ENCODE results near the gene VPS8. TPM values are rescaled to one million over a fixed set of nuclear protein-coding genes. Genes with fewer than 3 reads are reported as not detected.

The VPS8 gene
- total RNA-seq, 1 experiment from 2014 or later = 72.3 TPM

DNA sequence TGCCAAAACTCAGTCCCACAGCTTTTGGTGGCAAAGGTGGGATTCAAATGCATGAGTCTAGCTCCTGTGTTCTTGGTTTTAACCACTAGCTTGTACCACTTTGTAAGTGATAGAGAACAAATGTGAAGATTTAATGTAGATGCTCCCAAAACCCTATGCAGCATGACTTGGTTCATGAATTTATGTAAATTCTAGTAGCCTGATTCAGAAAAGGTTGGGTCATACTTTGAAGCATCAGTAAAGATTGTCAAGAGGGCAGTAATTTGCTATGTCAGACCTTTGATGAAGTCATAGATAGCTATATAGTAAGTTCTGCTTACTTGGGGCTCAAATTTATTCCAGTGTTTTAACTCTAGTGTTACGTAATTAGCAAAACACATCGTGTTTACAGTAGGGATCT is 75.6 kb downstream of the VPS8 start:
- BruUV-seq (replicated peaks) = no TSS peak
- Histone ChIP-seq H3K4me3 (ENCODE audit: low read depth in 2 of 2, low read length in 2 of 2) (no peak overlapping the region), H3K27ac (ENCODE audit: low read length) (no peak overlapping the region), H3K9me3 (ENCODE audit: control insufficient read depth, insufficient read depth, low read depth, low read length) (no peaks in the 10 kb centered on the region), H3K36me3 (ENCODE audit: control insufficient read depth, insufficient read depth, low read length) (peaks cover 11% of the 10 kb centered on the region), H3K27me3 (ENCODE audit: control insufficient read depth, insufficient read depth, low read length) (no peaks in the 10 kb centered on the region), H3K4me1 (ENCODE audit: control insufficient read depth, insufficient read depth, low read length) (no peaks in the 10 kb centered on the region)
- intact Hi-C loops (cut with micrococcal nuclease; ENCODE audit: unreplicated experiment) = no loop called here
- TF ChIP-seq, protein P1, sequence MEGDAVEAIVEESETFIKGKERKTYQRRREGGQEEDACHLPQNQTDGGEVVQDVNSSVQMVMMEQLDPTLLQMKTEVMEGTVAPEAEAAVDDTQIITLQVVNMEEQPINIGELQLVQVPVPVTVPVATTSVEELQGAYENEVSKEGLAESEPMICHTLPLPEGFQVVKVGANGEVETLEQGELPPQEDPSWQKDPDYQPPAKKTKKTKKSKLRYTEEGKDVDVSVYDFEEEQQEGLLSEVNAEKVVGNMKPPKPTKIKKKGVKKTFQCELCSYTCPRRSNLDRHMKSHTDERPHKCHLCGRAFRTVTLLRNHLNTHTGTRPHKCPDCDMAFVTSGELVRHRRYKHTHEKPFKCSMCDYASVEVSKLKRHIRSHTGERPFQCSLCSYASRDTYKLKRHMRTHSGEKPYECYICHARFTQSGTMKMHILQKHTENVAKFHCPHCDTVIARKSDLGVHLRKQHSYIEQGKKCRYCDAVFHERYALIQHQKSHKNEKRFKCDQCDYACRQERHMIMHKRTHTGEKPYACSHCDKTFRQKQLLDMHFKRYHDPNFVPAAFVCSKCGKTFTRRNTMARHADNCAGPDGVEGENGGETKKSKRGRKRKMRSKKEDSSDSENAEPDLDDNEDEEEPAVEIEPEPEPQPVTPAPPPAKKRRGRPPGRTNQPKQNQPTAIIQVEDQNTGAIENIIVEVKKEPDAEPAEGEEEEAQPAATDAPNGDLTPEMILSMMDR (IDR thresholded peaks at IDR 0.05) = no peak
- no peak for TF ChIP-seq SIN3A (IDR thresholded peaks at IDR 0.05; ENCODE audit: borderline replicate concordance, insufficient read depth, low read depth, low read length)
- TF ChIP-seq TCF7L2 (IDR thresholded peaks at IDR 0.05; ENCODE audit: low read depth, low read length) = no peak
- no peak for TF ChIP-seq POLR2AphosphoS5 (IDR thresholded peaks at IDR 0.05; ENCODE audit: low read depth, low read length)
- TF ChIP-seq, protein P2, sequence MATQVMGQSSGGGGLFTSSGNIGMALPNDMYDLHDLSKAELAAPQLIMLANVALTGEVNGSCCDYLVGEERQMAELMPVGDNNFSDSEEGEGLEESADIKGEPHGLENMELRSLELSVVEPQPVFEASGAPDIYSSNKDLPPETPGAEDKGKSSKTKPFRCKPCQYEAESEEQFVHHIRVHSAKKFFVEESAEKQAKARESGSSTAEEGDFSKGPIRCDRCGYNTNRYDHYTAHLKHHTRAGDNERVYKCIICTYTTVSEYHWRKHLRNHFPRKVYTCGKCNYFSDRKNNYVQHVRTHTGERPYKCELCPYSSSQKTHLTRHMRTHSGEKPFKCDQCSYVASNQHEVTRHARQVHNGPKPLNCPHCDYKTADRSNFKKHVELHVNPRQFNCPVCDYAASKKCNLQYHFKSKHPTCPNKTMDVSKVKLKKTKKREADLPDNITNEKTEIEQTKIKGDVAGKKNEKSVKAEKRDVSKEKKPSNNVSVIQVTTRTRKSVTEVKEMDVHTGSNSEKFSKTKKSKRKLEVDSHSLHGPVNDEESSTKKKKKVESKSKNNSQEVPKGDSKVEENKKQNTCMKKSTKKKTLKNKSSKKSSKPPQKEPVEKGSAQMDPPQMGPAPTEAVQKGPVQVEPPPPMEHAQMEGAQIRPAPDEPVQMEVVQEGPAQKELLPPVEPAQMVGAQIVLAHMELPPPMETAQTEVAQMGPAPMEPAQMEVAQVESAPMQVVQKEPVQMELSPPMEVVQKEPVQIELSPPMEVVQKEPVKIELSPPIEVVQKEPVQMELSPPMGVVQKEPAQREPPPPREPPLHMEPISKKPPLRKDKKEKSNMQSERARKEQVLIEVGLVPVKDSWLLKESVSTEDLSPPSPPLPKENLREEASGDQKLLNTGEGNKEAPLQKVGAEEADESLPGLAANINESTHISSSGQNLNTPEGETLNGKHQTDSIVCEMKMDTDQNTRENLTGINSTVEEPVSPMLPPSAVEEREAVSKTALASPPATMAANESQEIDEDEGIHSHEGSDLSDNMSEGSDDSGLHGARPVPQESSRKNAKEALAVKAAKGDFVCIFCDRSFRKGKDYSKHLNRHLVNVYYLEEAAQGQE (IDR thresholded peaks at IDR 0.05; ENCODE audit: insufficient read depth in 1 of 2, low read depth in 2 of 2, low read length in 1 of 2) = no peak
- ChIA-PET POLR2A (interaction anchor here (0.5 to 0.6 kb wide), 2 partner anchors 90 to 364 kb away, joined by 4 to 10 read pairs; no protein-coding TSS in a partner anchor), CTCF (no interaction called here)
- ATAC-seq = no peak
- DNase-seq (ENCODE audit: low read depth, low spot score) = no peak
- in situ Hi-C loops (cut with HindIII; ENCODE audit: low pct_unique_long_range_greater_than_20kb, low sequenced_read_pairs) = no loop called here

DNA sequence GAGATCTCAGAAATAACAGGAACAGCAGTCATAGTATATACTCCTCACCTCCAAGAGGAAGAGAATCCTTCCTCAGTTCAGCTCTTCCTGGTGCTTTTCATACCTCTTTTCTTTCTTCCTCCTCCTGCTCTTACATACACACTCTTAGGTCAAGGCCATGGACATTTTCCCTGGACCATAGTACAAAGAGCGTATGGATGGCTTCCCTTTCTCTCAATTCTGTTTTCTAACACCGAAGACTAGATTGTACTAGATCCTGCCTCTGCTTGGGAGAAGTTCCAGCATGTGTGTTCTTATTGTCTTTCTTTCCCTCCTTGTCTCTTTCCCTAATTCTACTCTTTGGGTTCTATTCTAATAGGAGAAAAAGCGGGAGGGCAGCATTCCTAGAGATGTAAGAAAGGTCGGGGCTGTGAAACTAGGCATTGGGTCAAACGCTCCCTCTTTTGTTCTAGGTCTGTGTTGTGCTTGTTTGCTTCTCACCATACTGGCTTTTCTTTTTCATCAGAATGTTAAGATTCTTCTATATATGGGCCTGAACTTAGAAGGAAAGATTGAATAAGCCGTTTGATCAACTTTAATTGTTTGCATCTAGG is 77.4 kb downstream of the VPS8 start:
- in situ Hi-C loops (cut with HindIII; ENCODE audit: low pct_unique_long_range_greater_than_20kb, low sequenced_read_pairs) = no loop called here
- intact Hi-C loops (cut with micrococcal nuclease; ENCODE audit: unreplicated experiment) = no loop called here
- no peak overlapping the region for H3K4me3 ChIP-seq (ENCODE audit: low read depth in 2 of 2, low read length in 2 of 2)
- no peak overlapping the region for H3K27ac ChIP-seq (ENCODE audit: low read length)
- no peaks in the 10 kb centered on the region for H3K4me1 ChIP-seq (ENCODE audit: control insufficient read depth, insufficient read depth, low read length)
- ChIA-PET CTCF (no interaction called here), POLR2A (no interaction called here)
- TF ChIP-seq, protein P2 (IDR thresholded peaks at IDR 0.05; ENCODE audit: insufficient read depth in 1 of 2, low read depth in 2 of 2, low read length in 1 of 2) = no peak
- TF ChIP-seq, protein P1 (IDR thresholded peaks at IDR 0.05) = no peak
- no peak for TF ChIP-seq TCF7L2 (IDR thresholded peaks at IDR 0.05; ENCODE audit: low read depth, low read length)
- DNase-seq (ENCODE audit: low read depth, low spot score) (no peak), ATAC-seq (no peak)
- H3K36me3 ChIP-seq (ENCODE audit: control insufficient read depth, insufficient read depth, low read length) = peaks cover 13% of the 10 kb centered on the region
- H3K27me3 ChIP-seq (ENCODE audit: control insufficient read depth, insufficient read depth, low read length) = no peaks in the 10 kb centered on the region
- no peaks in the 10 kb centered on the region for H3K9me3 ChIP-seq (ENCODE audit: control insufficient read depth, insufficient read depth, low read depth, low read length)
- no TSS peak for BruUV-seq (replicated peaks)

All from Panc1 (cell line).